SK-N-SH treated with all-trans-retinoic acid at 6 μM for 48 hours (cell line): ENCODE results near the gene ILK.

Experiments
- ATAC-seq: fragments of 200-7000 bp; cut with Tn5 transposase; 3 replicates; pipeline ENCODE4 v1.9.1; 2020; ENCODE audit warnings: mild to moderate bottlenecking, moderate library complexity
- ARNTL ChIP-seq: fragments of 450-650 bp; formaldehyde crosslinking; IDR thresholded peaks from 2 replicates; pipeline ENCODE4 v1.5.0; 2020; ENCODE audit warnings: low read depth, mild to moderate bottlenecking, moderate library complexity, borderline replicate concordance
- BACH2 ChIP-seq: fragments of 250-450 bp; sonication (Bioruptor Pico); IDR thresholded peaks from 2 replicates; pipeline ENCODE4 v1.9.0; 2021; ENCODE audit warnings: mild to moderate bottlenecking, borderline replicate concordance
- CREB5 ChIP-seq: fragments of 250-450 bp; sonication (Bioruptor Pico); IDR thresholded peaks from 2 replicates; pipeline ENCODE4 v1.5.1; 2020; ENCODE audit warnings: low read depth, mild to moderate bottlenecking, moderate library complexity
- CSDC2 ChIP-seq: fragments of 250-450 bp; sonication (Bioruptor Pico); IDR thresholded peaks from 2 replicates; pipeline ENCODE4 v1.5.0; 2020; ENCODE audit warnings: mild to moderate bottlenecking, moderate library complexity
- GLIS3 ChIP-seq: fragments of 250-450 bp; sonication (Bioruptor Pico); IDR thresholded peaks from 2 replicates; pipeline ENCODE4 v1.5.0; 2020; ENCODE audit warnings: mild to moderate bottlenecking, moderate library complexity
- OSR1 ChIP-seq: fragments of 250-450 bp; sonication (Bioruptor Pico); IDR thresholded peaks from 2 replicates; pipeline ENCODE4 v1.8.0; 2022; ENCODE audit warnings: moderate library complexity, mild to moderate bottlenecking, inconsistent platforms
- POU6F1 ChIP-seq: fragments of 250-450 bp; sonication (Bioruptor Pico); IDR thresholded peaks from 2 replicates; pipeline ENCODE4 v1.8.0; 2021; ENCODE audit warnings: low read depth, mild to moderate bottlenecking, moderate library complexity, borderline replicate concordance
- PPARA ChIP-seq: fragments of 250-450 bp; sonication (Bioruptor Pico); IDR thresholded peaks from 2 replicates; pipeline ENCODE4 v1.5.0; 2020; ENCODE audit warnings: mild to moderate bottlenecking, borderline replicate concordance
- RARB ChIP-seq: fragments of 250-450 bp; sonication (Bioruptor Pico); IDR thresholded peaks from 2 replicates; pipeline ENCODE4 v1.8.0; 2021; ENCODE audit warnings: mild to moderate bottlenecking, moderate library complexity
- SNAI2 ChIP-seq: fragments of 250-450 bp; sonication (Bioruptor Pico); IDR thresholded peaks from 2 replicates; pipeline ENCODE4 v1.5.0; 2020; ENCODE audit warnings: mild to moderate bottlenecking, moderate library complexity
- ZC3H10 ChIP-seq: fragments of 250-450 bp; sonication (Bioruptor Pico); IDR thresholded peaks from 2 replicates; pipeline ENCODE4 v1.5.1; 2021; ENCODE audit warnings: mild to moderate bottlenecking, moderate library complexity
- ZFP3 ChIP-seq: fragments of 250-450 bp; sonication (Bioruptor Pico); IDR thresholded peaks from 2 replicates; pipeline ENCODE4 v1.5.0; 2020; ENCODE audit warnings: mild to moderate bottlenecking, moderate library complexity
- ZFP30 ChIP-seq: fragments of 450-650 bp; formaldehyde crosslinking; IDR thresholded peaks from 2 replicates; pipeline ENCODE4 v1.5.0; 2022; ENCODE audit warnings: mild to moderate bottlenecking, moderate library complexity
- ZNF565 ChIP-seq: fragments of 450-650 bp; formaldehyde crosslinking; conservative IDR thresholded peaks from 2 replicates; pipeline ENCODE4 v1.5.0; 2020; ENCODE audit warnings: low read depth, mild to moderate bottlenecking, moderate library complexity
- ZNF70 ChIP-seq: fragments of 450-650 bp; formaldehyde crosslinking; IDR thresholded peaks from 2 replicates; pipeline ENCODE4 v1.5.0; 2020; ENCODE audit warnings: mild to moderate bottlenecking, moderate library complexity
- TF ChIP-seq, protein P1 (sequence below): fragments of 250-450 bp; sonication (Bioruptor Pico); IDR thresholded peaks from 2 replicates; pipeline ENCODE4 v1.8.0; 2020; ENCODE audit warnings: mild to moderate bottlenecking, moderate library complexity, borderline replicate concordance
- TF ChIP-seq, protein P2 (sequence below): fragments of 250-450 bp; sonication (Bioruptor Pico); IDR thresholded peaks from 2 replicates; pipeline ENCODE4 v1.5.1; 2021; ENCODE audit warnings: mild to moderate bottlenecking, moderate library complexity

The ILK gene

GRCh38 chr11:6656936-6657335 lies 53.4 kb downstream of the ILK start:
- TF ChIP-seq PPARA (CRISPR knock-in tag) (no peak), ZC3H10 (CRISPR knock-in tag) (no peak)
- TF ChIP-seq, all 23 proteins: peak for 0
- ATAC-seq = no peak

GRCh38 chr11:6657346-6657745 lies 53.8 kb downstream of the ILK start:
- no peak for ATAC-seq
- TF ChIP-seq PPARA (CRISPR knock-in tag) (no peak), ZFP30 (CRISPR knock-in tag) (no peak), ZFP3 (no peak), OSR1 (CRISPR knock-in tag) (no peak), POU6F1 (CRISPR knock-in tag) (no peak), RARB (CRISPR knock-in tag) (no peak), CREB5 (no peak), ARNTL (CRISPR knock-in tag) (no peak), BACH2 (CRISPR knock-in tag) (no peak), CSDC2 (no peak), GLIS3 (CRISPR knock-in tag) (no peak), ZNF70 (no peak), ZNF565 (CRISPR knock-in tag) (no peak), SNAI2 (CRISPR knock-in tag) (no peak)
- TF ChIP-seq, protein P1, sequence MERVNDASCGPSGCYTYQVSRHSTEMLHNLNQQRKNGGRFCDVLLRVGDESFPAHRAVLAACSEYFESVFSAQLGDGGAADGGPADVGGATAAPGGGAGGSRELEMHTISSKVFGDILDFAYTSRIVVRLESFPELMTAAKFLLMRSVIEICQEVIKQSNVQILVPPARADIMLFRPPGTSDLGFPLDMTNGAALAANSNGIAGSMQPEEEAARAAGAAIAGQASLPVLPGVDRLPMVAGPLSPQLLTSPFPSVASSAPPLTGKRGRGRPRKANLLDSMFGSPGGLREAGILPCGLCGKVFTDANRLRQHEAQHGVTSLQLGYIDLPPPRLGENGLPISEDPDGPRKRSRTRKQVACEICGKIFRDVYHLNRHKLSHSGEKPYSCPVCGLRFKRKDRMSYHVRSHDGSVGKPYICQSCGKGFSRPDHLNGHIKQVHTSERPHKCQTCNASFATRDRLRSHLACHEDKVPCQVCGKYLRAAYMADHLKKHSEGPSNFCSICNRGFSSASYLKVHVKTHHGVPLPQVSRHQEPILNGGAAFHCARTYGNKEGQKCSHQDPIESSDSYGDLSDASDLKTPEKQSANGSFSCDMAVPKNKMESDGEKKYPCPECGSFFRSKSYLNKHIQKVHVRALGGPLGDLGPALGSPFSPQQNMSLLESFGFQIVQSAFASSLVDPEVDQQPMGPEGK (CRISPR knock-in tag) = no peak

DNA sequence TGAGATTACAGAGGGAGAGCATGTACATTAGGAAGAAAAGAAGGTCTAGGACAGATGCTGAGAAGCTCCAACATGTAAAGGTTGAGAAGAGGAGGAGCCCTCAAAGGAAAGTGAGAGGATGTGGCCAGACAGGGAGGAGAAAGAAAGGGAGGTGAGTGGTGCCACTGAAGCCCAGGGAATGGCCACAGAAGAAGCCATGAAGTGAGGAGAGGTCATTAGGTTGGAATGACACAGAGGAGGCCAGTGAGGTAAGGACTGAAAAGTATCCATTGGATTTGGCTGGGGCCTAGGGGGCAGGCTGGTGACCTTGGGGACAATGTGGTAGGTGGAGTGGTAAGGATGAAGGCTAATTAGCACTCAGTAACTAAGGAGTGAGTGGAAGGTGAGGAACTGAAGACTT lies 55.1 kb downstream of the ILK start:
- no peak for ATAC-seq
- TF ChIP-seq, protein P2, sequence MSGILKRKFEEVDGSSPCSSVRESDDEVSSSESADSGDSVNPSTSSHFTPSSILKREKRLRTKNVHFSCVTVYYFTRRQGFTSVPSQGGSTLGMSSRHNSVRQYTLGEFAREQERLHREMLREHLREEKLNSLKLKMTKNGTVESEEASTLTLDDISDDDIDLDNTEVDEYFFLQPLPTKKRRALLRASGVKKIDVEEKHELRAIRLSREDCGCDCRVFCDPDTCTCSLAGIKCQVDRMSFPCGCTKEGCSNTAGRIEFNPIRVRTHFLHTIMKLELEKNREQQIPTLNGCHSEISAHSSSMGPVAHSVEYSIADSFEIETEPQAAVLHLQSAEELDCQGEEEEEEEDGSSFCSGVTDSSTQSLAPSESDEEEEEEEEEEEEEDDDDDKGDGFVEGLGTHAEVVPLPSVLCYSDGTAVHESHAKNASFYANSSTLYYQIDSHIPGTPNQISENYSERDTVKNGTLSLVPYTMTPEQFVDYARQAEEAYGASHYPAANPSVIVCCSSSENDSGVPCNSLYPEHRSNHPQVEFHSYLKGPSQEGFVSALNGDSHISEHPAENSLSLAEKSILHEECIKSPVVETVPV (CRISPR knock-in tag) = no peak
